ENCODE measurements around the gene ZNF853.
A peak's percentile ranks its signal among the peaks of the same experiment; 100 is the strongest.

ZNF853 gene

DNA sequence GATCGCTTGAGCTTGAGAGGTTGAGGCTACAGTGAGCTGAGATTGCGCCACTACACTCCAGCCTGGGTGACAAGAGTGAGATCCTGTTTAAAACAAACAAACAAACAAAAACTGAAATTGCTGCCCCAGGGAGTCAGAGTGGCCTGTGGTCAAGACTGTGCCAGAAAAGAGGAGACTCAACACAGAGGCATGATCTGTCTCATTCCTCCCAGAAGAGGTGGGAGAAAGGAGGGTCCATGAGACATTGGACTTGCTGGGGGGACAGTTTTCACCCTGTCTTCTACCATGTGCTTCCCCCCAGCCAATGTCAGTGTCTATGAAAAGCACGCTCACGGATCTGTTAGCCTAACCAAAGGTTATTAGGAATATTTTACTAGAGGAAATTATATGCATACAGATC, 3.2 kb downstream of the ZNF853 start:
- TF ChIP-seq REST (IDR thresholded peaks at IDR 0.05; ENCODE audit: insufficient read depth in 1 of 2, low read depth in 2 of 2, low read length in 2 of 2) (no peak), FOXP2 (optimal IDR thresholded peaks at IDR 0.05; ENCODE audit: borderline replicate concordance, extremely low read depth, extremely low read length, insufficient read depth) (no peak), POLR2AphosphoS5 (IDR thresholded peaks at IDR 0.05; ENCODE audit: low read depth, low read length) (no peak), SIN3A (IDR thresholded peaks at IDR 0.05; ENCODE audit: borderline replicate concordance, insufficient read depth, low read length) (no peak), TAF1 (IDR thresholded peaks at IDR 0.05; ENCODE audit: borderline replicate concordance, insufficient read depth, low read length) (no peak)

DNA sequence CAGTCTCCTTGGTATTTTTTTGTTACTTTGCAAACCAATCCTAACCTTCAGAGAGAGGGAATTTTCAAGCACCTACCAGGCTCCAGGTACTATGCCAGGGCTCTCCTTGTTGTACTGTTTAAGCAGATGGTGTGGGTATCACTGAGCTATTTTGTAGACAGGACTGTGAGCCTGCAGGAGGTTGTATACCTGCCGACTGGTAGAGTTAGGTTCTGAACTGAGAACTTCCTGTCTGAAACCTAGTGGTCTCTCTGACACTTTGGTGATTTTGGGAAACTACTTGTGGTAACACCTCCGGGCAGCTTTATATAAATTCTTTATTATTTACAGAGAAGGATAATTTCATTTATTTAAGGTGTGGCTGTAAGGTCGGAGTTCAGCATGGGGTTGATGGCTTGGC, 4.6 kb downstream of the ZNF853 start:
- TF ChIP-seq SIN3A (IDR thresholded peaks at IDR 0.05; ENCODE audit: borderline replicate concordance, insufficient read depth, low read length) (no peak), POLR2AphosphoS5 (IDR thresholded peaks at IDR 0.05; ENCODE audit: low read depth, low read length) (no peak), FOXP2 (optimal IDR thresholded peaks at IDR 0.05; ENCODE audit: borderline replicate concordance, extremely low read depth, extremely low read length, insufficient read depth) (no peak), REST (IDR thresholded peaks at IDR 0.05; ENCODE audit: insufficient read depth in 1 of 2, low read depth in 2 of 2, low read length in 2 of 2) (no peak), TAF1 (IDR thresholded peaks at IDR 0.05; ENCODE audit: borderline replicate concordance, insufficient read depth, low read length) (no peak)

GRCh38 chr7:6621195-6622133, 6.1 kb downstream of the ZNF853 start:
- TF ChIP-seq FOXP2 (optimal IDR thresholded peaks at IDR 0.05; ENCODE audit: borderline replicate concordance, extremely low read depth, extremely low read length, insufficient read depth): peak; percentile 74
- no peak for TF ChIP-seq REST (IDR thresholded peaks at IDR 0.05; ENCODE audit: insufficient read depth in 1 of 2, low read depth in 2 of 2, low read length in 2 of 2)
- TF ChIP-seq SIN3A (IDR thresholded peaks at IDR 0.05; ENCODE audit: borderline replicate concordance, insufficient read depth, low read length): no peak

GRCh38 chr7:6622134-6622710, 6.8 kb downstream of the ZNF853 start:
- TF ChIP-seq REST (IDR thresholded peaks at IDR 0.05; ENCODE audit: insufficient read depth in 1 of 2, low read depth in 2 of 2, low read length in 2 of 2) (no peak), SIN3A (IDR thresholded peaks at IDR 0.05; ENCODE audit: borderline replicate concordance, insufficient read depth, low read length) (no peak), TAF1 (IDR thresholded peaks at IDR 0.05; ENCODE audit: borderline replicate concordance, insufficient read depth, low read length) (no peak), FOXP2 (optimal IDR thresholded peaks at IDR 0.05; ENCODE audit: borderline replicate concordance, extremely low read depth, extremely low read length, insufficient read depth) (no peak), POLR2AphosphoS5 (IDR thresholded peaks at IDR 0.05; ENCODE audit: low read depth, low read length) (no peak)

Data from PFSK-1 (cell line).